Stimulated activated naive B cell treated with anti-CD40 and anti-IgM and Interleukin-4, amounts not matched to agents 10 μg/mL and 1 μg/mL and 100 μg/mL, for 72 hours (primary cell): Measurements from ENCODE around the gene FAM43A.

Experiments
- ATAC-seq, 2 donors: fragments of 150-1000 bp; cut with Tn5 transposase; replicated peaks; 2 replicates each; pipeline ENCODE4 v1.10.0; 2021; ENCODE audit warnings: moderate library complexity in 1 of 2
- DNase-seq: peaks from one replicate; pipeline ENCODE4 v3.0.0; 2021
- H3K27ac Mint-ChIP-seq: one replicate; pipeline ENCODE4 v1.8.0; 2022; ENCODE audit warnings: mild to moderate bottlenecking, mixed read lengths
- H3K27me3 Mint-ChIP-seq, 2 donors: one replicate each; pipeline ENCODE4 v1.8.0; 2022; ENCODE audit warnings: mixed read lengths in 2 of 2
- H3K36me3 Mint-ChIP-seq, 2 donors: one replicate each; pipeline ENCODE4 v1.8.0; 2022; ENCODE audit warnings: mixed read lengths in 2 of 2, mild to moderate bottlenecking in 1 of 2
- H3K4me1 Mint-ChIP-seq, 2 donors: one replicate each; pipeline ENCODE4 v1.8.0; 2022; ENCODE audit warnings: mixed read lengths in 2 of 2, mild to moderate bottlenecking in 1 of 2
- H3K4me3 Mint-ChIP-seq, 2 donors: one replicate each; pipeline ENCODE4 v1.8.0; 2022; ENCODE audit warnings: mild to moderate bottlenecking in 2 of 2, mixed read lengths in 2 of 2, moderate library complexity in 1 of 2
- H3K9me3 Mint-ChIP-seq, 2 donors: one replicate each; pipeline ENCODE4 v1.8.0; 2022; ENCODE audit warnings: mixed read lengths in 2 of 2, mild to moderate bottlenecking in 1 of 2

The FAM43A gene

DNA sequence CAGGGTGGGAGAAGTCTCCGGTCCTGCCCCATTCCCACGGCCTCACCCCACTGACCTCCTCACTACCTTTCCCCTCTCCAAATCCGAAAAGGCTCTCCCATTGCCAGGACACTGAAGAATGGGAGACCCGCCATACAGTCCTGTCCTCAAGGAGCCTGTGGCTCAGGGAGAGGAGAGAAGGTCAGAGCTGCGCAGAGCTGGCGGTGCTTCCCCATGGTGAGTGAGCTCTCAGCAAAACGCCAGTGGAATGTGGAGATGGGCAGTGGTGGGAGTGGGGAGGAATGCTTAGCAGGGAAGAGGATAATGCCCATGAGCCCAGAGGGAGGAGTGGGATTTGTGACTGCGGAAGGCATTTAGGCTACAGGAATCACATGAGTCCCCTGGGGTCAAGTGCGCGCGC is 20.1 kb downstream of the FAM43A start:
- Mint-ChIP-seq H3K27me3 (peaks cover 0 to 5% of the 10 kb centered on the region in 2 donors), H3K4me1 (peaks cover 0 to 5% of the 10 kb centered on the region in 2 donors), H3K9me3 (peaks cover 3 to 4% of the 10 kb centered on the region in 2 donors), H3K36me3 (peaks cover 0 to 6% of the 10 kb centered on the region in 2 donors), H3K27ac (peak overlapping the region; percentile 2), H3K4me3 (no peak overlapping the region)
- DNase-seq (no peak), ATAC-seq (no peak)

DNA sequence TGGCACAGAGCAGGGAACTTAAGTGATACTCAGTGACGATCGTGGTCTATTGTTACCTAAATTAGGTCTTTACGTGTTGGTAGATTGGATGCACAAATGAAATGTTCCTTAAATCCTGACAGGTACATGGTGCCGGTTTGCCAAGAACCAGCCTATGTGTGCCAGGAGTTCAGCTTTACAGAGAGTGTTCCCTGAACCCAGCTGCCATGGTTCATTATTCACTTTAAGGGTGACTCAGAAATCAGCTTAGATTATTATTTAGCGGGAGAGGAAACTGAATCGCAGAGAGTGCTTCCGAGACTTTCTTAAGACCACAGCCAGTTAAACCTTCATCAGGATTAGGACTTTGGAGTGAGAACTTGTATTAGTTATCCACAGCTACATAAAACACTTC is 21.5 kb downstream of the FAM43A start:
- DNase-seq (no peak), ATAC-seq (no peak)
- Mint-ChIP-seq H3K27ac (no peak overlapping the region), H3K27me3 (peaks cover 0 to 5% of the 10 kb centered on the region in 2 donors), H3K36me3 (peaks cover 0 to 6% of the 10 kb centered on the region in 2 donors), H3K4me3 (no peak overlapping the region), H3K9me3 (peaks cover 3 to 4% of the 10 kb centered on the region in 2 donors), H3K4me1 (peaks cover 0 to 7% of the 10 kb centered on the region in 2 donors)

DNA sequence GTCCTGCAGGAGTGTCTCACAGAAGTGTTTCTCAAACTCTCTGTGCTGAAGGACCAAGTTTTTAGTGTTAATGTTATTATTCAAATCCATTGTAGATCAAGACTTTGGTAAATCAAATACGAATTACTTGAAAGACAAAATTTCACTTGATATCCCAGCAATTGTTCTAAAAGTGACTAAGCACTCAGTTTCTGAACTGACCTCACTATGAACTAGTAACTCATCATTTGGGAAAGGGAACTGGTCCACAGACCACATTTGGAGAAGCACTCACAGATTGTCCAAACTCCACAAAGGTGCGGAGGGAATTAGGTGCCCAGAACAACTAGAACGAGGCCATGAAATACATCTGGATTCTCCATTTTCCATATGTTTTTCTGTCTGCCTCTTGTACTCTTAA is 25.6 kb downstream of the FAM43A start:
- Mint-ChIP-seq H3K9me3 (peaks cover 3 to 4% of the 10 kb centered on the region in 2 donors), H3K27ac (no peak overlapping the region), H3K4me1 (peaks cover 0 to 4% of the 10 kb centered on the region in 2 donors), H3K27me3 (no peaks in the 10 kb centered on the region), H3K36me3 (peaks cover 0 to 6% of the 10 kb centered on the region in 2 donors), H3K4me3 (no peak overlapping the region)
- no peak for DNase-seq
- ATAC-seq: no peak

DNA sequence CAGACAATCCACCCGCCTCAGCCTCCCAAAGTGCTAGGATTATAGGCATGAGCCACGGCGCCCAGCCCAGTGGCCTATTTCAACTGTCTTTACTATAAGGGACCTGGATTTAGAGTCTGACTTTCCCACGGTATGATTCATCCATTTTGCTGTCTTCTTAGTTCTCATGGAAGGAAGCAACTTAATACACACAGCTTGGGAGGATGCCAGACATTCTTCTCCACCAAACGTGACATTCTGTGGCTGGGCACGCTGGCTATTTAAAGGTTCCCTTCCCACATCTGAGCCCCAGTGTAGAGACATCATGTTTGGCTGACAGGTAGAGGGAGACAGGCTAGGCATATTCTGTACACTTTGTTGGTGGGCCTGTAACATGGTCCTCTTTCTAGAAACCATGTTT is 26.2 kb downstream of the FAM43A start:
- Mint-ChIP-seq H3K27ac (no peak overlapping the region), H3K9me3 (peaks cover 3 to 4% of the 10 kb centered on the region in 2 donors), H3K4me1 (peaks cover 0 to 1% of the 10 kb centered on the region in 2 donors), H3K27me3 (no peaks in the 10 kb centered on the region), H3K4me3 (no peak overlapping the region), H3K36me3 (peaks cover 0 to 6% of the 10 kb centered on the region in 2 donors)
- no peak for ATAC-seq
- no peak for DNase-seq

DNA sequence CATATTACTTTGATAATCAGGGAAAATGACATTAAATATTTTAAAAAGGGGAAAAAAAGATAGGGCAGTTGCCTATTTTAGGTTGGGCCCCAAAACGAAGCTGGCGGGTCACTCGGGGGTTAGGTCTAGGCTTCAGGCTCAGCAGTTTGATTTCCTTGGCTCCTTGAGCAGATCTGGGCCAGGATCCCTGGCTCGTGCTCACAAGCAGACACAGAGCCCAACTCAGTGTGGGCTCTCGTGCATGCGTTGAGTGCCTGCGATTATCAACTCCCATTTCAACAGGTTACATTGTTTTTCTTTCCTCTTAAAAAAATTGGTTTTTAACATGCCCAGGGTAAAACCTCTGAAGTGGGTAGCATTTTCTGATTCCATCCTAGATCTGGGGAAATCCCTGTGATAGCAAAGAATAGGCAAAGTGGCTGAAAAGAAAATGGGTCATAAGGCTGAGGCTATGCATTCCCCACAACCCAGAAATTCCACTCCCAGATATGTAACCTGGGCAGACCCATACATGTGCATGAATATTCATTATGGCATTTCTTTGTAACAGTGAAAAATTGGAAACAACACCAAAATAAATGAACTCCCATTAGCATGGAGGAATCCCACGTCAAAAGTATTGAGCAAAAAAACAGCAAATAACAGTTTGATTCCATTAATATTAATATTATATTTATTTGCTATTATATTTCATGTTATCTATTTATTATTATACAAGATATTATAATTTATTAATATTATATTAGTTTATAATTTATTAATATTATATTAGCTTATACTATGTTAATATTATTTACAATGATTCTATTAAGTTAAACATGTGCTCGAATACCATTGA is 27.8 kb downstream of the FAM43A start:
- H3K4me1 Mint-ChIP-seq: peaks cover 1 to 6% of the 10 kb centered on the region in 2 donors
- H3K27me3 Mint-ChIP-seq: no peaks in the 10 kb centered on the region
- H3K27ac Mint-ChIP-seq: no peak overlapping the region
- no peak overlapping the region for H3K4me3 Mint-ChIP-seq
- DNase-seq (no peak), ATAC-seq (no peak)
- H3K36me3 Mint-ChIP-seq: no peaks in the 10 kb centered on the region
- H3K9me3 Mint-ChIP-seq: no peaks in the 10 kb centered on the region

DNA sequence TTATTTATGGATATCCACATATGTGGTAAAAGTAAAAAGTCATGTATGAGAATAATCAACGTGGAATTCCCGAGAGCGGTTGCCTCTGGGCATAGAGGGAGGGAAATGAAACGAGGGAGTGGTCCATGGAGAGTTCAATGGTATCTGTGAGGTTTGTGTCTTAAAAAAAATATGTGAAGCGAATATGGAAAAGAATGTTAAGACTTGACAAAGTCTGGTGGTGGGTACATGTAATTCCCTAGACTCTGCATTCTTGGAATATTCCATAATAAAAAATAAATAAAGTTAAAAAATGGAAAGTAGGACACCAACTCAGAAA is 28.4 kb downstream of the FAM43A start:
- no peak for DNase-seq
- Mint-ChIP-seq H3K27me3 (no peaks in the 10 kb centered on the region), H3K9me3 (no peaks in the 10 kb centered on the region), H3K36me3 (no peaks in the 10 kb centered on the region), H3K4me3 (no peak overlapping the region), H3K4me1 (peaks cover 1 to 6% of the 10 kb centered on the region in 2 donors), H3K27ac (no peak overlapping the region)
- ATAC-seq: no peak

DNA sequence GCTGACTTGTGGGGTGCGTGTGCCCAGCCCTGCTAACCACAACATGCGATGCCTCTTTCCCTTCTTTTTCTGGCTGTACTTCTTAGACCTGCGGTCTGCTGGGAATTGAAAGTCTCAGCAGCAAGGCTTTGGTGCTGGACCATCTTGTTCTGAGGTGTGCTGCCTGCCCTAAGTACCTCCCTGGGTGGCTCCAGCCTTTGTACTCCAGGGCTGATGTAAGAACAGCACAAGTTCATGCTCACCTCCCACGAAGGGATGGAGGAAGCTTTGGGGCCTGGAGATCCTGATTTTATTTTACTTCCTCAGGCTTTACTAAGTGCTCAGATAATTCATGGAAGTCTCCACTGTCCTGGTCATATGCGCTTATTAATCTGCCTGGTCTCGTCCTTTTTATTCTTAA is 28.9 kb downstream of the FAM43A start:
- ATAC-seq (no peak), DNase-seq (no peak)
- Mint-ChIP-seq H3K27ac (no peak overlapping the region), H3K36me3 (no peaks in the 10 kb centered on the region), H3K4me1 (peaks cover 1 to 6% of the 10 kb centered on the region in 2 donors), H3K4me3 (no peak overlapping the region), H3K27me3 (no peaks in the 10 kb centered on the region), H3K9me3 (no peaks in the 10 kb centered on the region)

DNA sequence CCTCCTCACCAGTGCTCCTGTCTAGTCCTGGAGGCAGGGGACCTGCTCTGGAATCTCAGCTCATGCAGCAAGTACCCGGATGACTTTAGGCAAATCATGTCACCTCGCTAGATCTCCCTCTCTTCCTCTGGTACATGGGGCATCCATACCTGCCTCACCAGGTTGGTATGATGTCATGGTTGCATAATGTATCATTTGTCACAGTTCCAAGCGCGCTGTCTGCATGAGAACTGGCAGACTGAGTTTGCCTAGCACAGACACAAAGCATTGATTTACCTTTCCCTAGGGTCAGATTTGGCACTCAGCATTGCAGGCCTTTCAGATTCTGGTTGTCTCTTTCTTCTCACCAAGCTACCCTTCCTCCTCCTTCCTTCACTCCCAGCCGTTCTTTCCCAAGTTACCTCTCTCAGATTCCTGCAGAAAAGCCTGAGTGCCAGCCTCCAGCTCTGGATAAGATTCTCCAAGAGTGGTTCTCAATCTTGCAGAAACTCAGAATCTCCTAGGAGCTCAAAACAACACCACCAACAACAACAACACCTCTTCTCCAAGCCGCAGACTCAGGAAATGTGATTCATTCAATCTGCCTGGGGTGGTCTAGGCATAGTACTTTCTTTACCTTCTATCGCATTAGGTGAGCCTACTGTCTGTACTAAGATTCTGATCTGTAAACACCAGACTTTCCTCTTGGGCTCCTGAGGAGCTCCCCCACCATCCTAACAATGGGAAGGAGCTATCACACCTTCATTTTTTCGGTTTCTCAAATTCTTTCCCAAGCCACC is 29.5 kb downstream of the FAM43A start:
- Mint-ChIP-seq H3K36me3 (no peaks in the 10 kb centered on the region), H3K4me3 (no peak overlapping the region), H3K27ac (no peak overlapping the region), H3K4me1 (peaks cover 1 to 6% of the 10 kb centered on the region in 2 donors), H3K27me3 (no peaks in the 10 kb centered on the region), H3K9me3 (no peaks in the 10 kb centered on the region)
- no peak for ATAC-seq
- DNase-seq: no peak

DNA sequence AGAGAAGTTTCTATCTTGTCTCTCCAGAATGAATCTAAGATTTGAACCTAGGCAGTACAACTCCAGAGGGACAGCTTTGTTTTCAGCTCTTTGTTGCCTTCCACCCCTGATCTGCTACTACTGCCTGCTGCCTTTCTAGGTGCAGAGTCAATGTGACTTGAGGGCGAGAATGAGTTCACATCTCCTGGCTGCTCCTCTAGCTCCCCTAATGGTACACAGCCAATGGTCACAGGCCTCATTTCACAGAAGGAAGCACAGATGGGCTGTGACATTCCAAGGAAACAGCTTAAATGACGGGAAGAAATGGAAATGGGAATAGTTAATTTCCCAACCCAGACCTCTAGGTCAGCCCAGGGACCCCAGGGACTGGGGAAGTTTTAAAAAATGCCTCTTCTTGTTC is 32.4 kb downstream of the FAM43A start:
- Mint-ChIP-seq H3K27me3 (no peaks in the 10 kb centered on the region), H3K9me3 (no peaks in the 10 kb centered on the region), H3K27ac (no peak overlapping the region), H3K4me3 (no peak overlapping the region), H3K4me1 (peaks cover 3 to 10% of the 10 kb centered on the region in 2 donors), H3K36me3 (no peaks in the 10 kb centered on the region)
- ATAC-seq (no peak), DNase-seq (no peak)

DNA sequence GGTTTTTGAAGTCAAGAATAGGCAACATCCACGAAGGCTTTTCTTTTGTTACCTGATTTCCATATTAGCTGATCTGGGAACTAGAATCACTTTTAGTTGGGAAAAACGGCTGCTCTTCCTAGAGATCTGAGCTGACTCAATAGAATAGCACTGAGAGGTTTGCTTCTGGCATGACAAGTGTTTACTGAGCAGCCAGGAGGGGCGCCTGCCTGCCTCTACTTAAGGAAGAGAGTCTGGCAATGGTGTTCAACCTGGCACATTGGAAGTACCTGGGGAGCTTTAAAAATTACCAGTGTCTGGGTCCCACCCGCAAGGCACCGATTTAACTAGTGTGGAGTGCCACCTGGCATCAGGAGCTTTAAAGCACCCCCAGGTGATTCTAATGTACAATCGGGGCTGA is 34.4 kb downstream of the FAM43A start:
- H3K4me1 Mint-ChIP-seq: peaks cover 11 to 19% of the 10 kb centered on the region in 2 donors
- no peak overlapping the region for H3K4me3 Mint-ChIP-seq

DNA sequence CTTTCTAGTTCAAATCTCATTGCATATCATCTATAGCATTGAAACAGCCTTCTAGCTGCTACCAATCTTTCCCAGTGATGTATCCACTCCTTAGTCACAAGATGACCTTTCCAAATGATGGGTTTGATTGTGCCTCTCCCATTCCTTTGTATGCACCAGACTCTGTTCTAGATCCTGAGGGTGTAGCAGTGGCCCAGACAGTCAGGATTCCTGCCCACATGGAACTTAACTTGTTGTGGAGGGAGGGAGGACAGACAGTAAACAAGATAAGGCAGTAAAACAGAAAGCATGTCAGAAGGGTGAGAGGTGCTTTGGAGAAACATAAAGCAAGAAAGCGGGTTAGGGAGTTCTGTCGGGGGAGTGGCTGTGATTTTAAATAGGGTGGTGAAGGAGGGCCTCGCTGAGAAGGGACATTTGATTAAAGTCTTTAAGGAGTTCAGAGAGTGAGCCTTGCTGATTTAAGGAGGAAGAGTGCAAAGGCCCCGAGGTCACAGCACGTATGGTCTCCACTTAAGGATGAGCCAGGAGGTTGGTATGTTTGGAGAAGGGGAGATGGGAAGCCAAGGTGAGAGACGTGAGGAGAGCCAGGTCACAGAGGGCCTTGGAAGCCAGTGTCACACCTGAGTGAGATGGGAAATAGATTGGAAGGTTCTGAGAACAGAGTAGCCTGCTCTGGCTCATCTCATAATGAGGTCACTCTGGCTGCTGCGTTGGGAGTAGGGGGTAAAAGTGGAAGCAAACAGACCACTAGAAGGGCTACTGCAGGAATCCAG is 38.3 kb downstream of the FAM43A start:
- Mint-ChIP-seq H3K27ac (no peak overlapping the region), H3K4me1 (peaks cover 14 to 17% of the 10 kb centered on the region in 2 donors), H3K9me3 (no peaks in the 10 kb centered on the region), H3K4me3 (no peak overlapping the region), H3K36me3 (no peaks in the 10 kb centered on the region), H3K27me3 (no peaks in the 10 kb centered on the region)
- ATAC-seq: no peak
- no peak for DNase-seq

More for the DNA sequence above, 34.4 kb downstream of the FAM43A start:
- Mint-ChIP-seq H3K27ac (no peak overlapping the region), H3K27me3 (no peaks in the 10 kb centered on the region), H3K36me3 (no peaks in the 10 kb centered on the region), H3K9me3 (no peaks in the 10 kb centered on the region)
- DNase-seq (no peak), ATAC-seq (no peak)

DNA sequence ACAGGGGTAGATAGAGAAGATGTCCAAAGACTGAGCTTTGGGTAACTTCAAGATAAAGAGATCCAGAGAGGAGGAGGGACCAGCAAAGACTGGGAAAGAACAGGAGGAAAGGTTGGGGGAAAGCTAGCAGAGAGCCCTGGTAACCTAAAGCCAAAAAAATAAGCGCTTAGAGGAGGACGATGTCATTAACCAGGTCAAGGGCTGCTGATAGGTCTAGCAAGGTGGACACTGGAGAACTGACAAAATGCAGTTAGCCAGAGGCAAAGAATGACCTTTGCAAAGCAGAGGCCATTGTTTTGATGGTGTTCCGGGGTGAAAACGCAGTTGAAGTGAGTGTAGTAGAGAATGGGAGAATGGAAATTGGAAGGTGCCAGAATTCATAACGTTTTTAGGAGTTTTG is 39.7 kb downstream of the FAM43A start:
- peaks cover 14 to 20% of the 10 kb centered on the region in 2 donors for H3K4me1 Mint-ChIP-seq
- no peak overlapping the region for H3K27ac Mint-ChIP-seq
- no peak for ATAC-seq
- no peak for DNase-seq
- H3K27me3 Mint-ChIP-seq: no peaks in the 10 kb centered on the region
- H3K9me3 Mint-ChIP-seq: no peaks in the 10 kb centered on the region
- H3K4me3 Mint-ChIP-seq: no peak overlapping the region
- H3K36me3 Mint-ChIP-seq: no peaks in the 10 kb centered on the region

DNA sequence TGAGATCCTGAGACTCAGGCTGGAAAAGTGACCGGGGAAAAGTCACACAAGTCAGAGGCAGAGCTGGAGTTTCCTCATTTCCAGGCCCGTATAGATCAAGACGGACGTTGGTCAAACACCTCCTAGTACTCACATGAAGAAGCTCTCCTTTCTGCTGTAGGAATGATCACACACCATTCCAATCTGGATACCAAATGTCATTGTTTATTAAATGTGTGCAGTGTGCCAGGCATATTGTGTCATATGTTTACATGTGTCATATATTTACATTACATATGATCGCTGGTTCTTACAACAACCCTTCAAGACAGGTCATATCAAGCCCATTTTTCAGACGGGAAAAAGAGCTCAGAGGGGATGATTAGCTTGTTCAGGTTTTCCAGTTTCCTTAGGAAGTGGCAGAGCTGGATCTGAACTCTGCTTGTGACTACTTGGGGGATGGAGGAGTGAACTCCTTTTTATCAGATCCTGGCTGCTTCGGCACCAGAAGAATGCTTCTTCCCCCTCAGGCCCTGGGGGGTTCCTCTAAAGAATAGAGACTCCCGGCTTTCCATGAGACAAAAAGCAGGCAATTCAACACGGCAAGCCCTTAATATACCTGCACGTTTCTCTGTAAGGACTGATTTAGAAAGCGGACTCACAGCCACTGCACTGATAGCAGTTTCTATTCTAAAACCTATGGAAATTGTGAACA is 41.9 kb downstream of the FAM43A start:
- Mint-ChIP-seq H3K36me3 (no peaks in the 10 kb centered on the region), H3K27ac (no peak overlapping the region), H3K9me3 (no peaks in the 10 kb centered on the region), H3K27me3 (no peaks in the 10 kb centered on the region), H3K4me3 (no peak overlapping the region), H3K4me1 (peaks cover 27 to 34% of the 10 kb centered on the region in 2 donors)
- DNase-seq: no peak
- no peak for ATAC-seq

DNA sequence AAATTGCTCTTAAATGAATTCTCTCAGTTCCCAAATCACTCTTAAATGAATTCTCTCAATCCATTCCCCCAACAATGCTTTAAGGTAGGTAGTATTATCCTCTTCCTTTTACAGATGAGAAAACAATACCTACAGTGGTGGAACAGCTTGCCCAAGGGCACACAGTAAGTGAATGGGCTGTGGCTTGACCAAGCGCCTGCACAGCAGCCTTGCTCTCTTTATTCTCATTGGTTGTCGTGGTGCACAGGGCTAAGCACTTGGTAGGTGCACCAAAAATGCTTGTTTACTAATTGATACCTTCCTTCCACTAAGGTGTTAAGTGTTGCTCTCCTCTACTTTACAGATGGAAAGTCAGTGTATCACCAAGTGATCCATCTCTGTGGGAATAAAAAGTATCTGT is 43.3 kb downstream of the FAM43A start:
- Mint-ChIP-seq H3K4me1 (peaks cover 21 to 29% of the 10 kb centered on the region in 2 donors), H3K9me3 (no peaks in the 10 kb centered on the region), H3K27ac (no peak overlapping the region), H3K4me3 (no peak overlapping the region), H3K36me3 (no peaks in the 10 kb centered on the region), H3K27me3 (no peaks in the 10 kb centered on the region)
- DNase-seq (no peak), ATAC-seq (no peak)
